DMS79 treated with DMSO at 0.1 percent for 48 hours (cell line): Measurements from ENCODE around the gene MYO1C.
A peak's percentile ranks its signal among the peaks of the same experiment; 100 is the strongest.

Experiments
- DNase-seq: peaks from one replicate; lab custom pipeline; 2025; lab: John Stamatoyannopoulos, UW

MYO1C gene

DNA sequence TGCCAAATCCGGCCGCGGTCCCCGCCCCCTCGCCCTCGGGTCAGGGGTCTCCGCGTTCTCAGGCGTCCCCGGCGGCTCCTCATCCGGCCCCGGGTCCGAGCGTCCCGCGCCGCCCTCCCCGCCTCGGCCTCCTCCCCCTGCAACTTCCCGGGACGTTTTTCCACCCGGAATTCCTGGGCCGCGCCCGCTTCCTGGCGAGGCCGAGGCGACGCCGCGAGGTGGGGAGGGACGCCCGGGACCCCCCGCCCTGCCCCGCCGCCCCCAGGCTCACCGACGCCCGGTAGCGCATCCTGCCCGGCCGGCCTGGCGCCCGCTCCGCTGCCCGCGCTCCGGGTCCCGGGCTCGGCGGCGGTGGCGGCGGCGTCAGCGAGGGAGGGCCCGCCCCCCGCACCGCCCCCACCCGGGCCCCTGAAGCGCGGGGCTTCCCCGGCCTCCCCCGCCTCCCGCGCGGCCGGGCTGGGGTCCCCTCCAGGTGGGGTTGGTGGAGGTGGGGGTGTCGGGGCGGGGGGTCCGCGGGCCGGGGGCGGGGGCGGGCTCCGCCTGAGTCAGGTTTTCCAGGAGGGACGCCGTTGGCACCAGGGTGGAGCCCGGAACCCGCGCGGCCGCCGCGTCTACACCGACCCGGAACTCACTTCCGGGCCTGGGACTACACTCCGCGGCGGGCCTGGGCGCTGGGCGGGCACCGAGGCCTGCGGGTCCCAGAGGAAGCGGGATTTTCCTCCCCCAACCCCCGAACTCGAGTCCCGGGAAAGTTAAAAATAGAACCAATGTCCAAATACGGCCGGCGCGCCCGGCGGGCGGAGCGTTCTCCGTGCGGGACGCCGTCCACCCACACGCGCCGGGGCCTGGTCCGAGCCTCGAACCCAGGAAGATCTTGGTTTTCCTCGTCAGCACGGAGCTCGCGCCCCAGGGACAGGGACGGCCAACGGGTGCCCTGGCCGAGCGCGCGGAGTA lies 6.8 kb downstream of the MYO1C start:
- DNase-seq = no peak

DNA sequence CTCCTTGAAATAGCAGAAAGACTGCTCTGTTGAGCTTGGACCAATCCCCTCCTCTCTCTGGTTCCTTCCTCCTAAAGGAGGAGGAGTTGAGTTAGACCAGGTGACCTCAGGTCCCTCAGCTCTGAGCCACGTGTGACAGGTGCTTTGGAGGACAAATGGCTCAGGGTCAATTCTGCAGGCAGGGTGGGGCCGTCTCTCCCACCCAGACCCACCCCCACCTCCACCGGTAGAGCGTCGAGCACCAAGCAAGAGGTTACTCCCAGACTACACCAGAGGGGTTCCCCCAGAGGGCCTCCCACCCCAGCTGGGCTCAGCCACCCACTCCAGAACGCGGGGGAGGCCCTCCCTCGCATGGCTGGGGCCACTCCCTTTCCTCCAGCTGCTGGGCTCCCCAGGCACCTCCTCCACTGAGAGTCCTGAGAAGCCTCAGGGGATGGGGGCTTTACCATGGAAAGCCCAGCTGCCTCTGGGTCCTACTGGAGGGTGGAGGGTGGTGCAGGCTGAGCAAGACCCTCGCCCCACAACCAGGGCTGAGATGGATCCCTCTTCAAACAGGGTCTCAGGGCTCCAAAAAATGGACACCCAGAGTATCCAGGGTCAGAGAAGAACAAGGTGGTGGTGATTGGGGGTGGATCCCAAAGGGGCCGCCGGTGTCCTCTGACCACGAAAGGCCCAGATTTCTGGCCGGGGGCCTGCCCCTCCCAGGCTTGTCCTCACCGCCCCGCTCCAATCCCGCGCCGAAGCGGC lies 7.6 kb downstream of the MYO1C start:
- DNase-seq = peak; percentile 38

DNA sequence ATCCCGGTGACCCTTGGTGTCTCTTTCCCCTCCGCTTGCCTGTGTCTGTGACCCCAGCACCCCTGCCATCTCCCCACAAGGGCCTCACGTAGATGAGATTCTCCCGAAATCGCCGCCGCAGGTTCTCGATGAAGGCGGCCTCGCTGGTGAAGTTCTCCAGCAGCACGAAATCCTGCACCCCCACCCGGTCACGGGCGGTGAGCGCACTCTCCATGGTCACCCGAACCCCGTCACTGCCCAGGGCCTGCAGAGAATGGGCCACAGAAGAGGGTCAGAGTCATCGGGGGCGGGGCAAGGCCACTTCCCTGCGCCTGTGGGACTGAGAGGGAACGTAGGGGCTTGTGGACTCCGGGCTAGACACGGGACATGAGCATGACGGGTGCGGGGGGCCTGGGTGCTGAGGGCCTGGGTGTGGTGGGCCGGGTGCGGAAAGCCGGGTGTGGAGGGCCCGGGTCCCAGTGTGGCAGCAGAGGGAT lies 8.4 kb downstream of the MYO1C start:
- no peak for DNase-seq

DNA sequence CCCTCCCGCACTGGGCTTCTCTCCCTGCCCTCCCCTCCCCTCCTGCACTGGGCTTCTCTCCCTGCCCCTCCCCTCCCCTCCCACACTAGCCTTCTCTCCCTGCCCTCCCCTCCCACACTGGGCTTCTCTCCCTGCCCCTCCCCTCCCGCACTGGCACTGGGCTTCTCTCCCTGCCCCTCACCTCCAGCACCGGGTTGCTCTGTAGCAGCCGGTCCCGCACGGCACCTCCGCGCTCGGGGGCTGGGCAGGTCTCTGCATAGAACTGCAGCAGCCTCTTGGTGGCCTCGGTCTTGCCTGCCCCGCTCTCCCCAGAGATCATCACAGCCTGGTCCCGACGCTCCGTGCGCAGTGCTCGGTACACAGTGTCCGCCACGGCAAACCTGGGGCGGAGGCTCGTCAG lies 9.8 kb downstream of the MYO1C start:
- no peak for DNase-seq

DNA sequence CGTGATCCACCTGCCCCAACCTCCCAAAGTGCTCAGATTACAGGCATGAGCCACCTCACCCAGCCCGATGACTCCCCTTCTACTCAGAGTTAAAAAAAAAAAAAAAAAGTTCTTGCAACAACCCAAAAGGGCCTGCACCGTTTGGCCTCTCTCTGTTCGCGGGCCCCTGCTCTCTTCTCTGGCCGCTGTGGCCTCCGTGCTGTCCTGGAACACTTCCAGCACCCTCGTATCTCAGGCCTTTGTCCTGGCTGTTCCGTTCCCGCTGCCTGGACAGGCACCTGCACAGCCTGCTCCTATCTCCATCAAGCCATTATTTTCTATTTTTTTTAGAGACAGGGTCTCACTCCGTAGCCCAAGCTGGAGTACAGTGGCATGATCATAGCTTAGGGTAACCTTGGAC lies 10.8 kb downstream of the MYO1C start:
- no peak for DNase-seq

DNA sequence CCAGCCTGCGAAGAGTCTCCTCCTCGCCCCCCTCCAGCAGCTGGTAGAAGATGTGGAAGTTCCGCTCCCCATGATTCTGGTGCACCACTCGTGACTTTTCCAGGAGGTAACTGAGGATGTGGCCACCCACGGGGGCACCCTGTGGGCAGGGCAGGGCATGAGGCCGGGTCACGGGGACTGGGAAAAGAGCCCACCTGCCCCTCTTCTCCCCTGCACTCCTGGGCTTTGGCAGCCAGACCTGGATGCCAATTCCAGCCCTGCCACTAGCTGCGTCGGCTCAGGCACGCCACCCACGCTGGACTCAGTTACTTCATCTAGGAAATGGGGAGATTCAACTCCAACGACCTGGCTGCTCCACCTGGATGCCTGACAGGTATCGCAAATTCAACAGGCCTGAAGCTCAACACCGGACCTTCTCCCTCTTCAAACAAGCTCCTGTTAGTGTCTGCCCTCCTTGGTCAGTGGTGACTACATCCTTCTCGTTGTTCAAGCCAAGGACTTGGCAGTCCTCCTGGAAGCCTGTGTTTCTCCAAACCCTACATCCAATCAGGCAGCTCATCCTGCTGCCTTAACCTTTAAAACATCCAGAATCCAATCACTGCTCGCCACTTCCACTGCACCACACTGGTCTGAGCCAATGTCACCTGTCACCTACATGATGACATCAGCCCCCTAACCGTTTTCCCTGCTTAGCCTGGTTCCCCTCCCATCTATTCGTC lies 11.6 kb downstream of the MYO1C start:
- no peak for DNase-seq

DNA sequence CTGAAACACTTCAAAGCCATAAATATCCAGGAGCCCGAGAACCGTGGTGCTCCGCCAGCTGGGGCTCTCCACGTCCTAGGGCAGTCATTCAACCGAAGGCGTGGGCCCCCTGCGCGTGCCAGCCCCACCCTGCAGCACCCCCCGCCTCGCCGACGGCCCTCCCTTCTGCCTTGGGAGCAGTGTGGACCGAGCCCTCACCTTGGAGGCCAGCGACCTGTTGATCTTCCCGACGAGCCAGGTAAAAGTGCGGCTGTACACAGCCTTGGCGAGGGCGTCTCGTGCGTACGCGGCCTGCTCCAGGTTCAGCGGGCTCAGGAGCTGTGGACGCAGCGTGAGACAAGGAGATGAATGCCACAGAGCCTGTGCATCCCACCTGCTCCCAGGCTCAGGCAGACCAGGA lies 14.1 kb downstream of the MYO1C start:
- DNase-seq = no peak

DNA sequence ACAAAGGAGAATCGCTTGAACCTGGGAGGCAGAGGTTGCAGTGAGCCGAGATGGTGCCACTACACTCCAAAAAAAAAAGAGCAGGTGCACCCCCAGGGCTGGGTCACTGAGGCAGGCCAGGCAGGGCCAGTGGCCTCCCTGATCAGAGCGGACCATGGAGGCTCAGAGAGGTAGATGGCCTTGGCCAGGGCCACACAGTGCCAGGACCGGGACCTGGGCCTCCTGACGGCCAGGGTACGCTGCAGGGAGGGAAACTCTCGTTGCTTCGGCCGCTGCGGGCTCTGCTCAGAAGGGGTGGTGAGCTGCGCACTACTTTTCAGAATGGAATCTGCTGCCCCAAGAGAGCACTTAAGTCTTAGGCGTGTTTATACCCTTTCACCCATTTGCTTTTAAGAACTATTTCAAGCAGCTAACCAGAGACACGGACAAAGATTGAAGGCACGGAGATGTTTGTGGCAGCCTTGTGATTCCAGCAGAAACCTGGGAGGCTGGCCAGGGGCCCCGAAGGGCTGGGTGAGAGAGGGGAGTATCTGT lies 17.1 kb downstream of the MYO1C start:
- no peak for DNase-seq

DNA sequence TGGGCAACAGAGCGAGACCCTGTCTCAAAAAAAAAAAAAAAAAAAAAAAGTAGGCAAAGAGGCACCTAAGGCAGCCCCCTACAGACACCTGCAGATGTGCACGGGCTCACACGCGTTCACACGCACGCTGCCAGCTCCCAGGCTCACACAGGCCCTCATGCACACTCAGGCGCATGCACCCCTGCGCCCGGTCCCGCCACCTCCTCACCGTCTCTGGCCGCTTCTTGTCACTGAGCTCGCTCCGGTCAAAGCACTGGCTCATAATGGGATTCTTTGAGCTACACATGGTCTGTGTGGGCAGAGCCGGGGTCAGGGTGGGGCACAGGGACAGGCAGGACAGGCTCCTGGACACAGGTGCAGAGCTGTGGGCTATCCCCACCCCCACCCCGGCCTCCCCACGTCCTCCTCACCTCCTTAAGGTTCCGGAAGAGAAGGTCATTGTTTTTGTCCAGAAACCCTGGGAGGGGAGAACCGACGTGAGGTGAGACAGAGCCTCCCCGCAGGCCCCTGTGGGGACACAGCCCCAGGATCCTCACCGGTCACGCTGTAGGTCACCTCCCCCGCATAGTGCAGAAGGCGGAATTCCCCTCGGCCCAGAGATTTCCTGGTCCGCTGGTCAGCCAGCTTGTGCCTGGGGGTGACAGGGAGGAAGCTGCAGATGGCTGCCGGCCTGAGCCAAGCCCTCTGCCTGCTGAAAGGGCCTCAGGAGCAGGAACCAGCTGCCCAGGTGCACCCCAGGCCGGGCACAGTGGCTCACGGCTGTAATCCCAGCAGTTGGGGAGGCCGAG lies 17.9 kb downstream of the MYO1C start:
- DNase-seq = no peak

DNA sequence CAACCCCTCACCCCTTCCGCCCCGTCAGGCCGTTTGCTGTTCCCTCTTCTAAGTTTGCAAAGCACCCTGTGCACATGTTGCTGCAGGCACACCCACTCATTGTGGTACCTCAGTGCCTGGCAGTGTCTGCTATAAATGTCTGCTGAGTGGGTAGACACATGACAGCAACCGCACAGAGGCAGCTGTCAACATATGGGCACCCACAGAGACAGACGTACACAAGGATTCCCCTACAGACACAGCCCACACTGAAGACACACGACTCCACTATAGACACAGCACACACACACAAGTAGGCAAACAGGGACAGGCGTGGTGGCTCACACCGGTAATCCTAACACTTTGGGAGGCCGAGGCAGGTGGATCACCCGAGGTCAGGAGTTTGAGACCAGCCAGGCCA lies 18.6 kb downstream of the MYO1C start:
- DNase-seq = no peak

DNA sequence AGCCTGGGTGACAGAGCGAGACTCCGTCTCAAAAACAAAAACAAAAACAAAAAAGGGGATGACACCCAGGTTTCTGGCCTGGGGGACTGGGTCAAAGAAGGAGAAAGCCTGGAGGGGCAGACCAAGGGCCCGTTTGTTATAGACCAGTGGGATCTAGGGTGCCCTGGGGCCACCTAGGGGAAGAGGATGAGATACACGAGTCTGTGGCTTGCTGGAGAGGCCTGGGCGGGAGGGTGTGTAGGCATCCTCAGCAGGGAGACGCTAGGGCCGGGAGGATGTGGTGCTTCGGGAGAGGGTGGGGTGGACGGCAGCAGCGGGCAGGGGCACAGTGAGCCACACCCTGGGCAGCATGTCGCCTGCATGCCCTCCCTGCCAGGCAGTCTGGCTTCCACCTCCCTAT lies 19.3 kb downstream of the MYO1C start:
- no peak for DNase-seq

DNA sequence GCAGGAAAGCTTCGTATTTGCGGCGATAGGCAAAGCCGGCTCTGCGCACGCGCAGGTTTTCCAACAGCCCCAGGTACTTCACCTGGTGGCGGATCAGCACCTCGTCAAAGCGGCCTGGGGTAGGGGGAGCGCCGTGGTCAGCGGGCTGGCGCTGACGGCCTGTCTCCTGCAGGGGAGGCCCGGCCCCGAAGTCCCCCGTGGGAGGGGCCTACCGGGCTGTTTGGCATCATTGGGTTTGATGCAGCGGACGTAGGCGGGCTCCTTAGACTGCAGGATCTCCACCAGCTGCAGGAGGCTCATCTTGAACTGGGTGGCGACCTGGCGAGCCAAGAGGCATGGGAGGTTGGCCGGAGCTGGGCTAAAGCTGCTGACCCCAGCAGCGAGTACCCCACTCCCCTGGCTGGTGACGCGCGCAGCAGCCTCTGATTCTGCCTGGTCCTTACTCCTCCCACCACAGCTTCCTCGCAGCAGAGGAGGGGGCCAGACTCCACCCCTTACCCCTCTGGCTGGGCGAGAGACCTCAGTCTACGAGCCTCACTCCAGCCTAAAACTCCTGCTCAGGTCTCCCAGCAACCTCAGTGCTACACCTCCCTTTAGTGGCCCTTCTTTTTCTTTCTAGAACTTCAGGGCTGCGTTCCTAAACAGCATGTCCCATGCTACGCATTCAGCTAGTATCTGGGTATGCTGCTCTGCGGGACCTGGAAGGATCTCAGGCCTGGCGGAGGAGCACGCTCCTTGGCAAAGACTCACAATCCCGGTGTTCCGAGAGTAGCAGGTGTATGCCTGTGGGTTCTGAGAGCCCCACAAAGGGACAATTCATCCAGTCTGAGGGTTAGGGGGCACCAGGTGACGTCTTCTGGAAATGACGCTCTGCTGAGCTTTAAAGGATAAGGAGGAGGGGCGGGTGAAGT lies 20.3 kb downstream of the MYO1C start:
- DNase-seq = peak; percentile 34

DNA sequence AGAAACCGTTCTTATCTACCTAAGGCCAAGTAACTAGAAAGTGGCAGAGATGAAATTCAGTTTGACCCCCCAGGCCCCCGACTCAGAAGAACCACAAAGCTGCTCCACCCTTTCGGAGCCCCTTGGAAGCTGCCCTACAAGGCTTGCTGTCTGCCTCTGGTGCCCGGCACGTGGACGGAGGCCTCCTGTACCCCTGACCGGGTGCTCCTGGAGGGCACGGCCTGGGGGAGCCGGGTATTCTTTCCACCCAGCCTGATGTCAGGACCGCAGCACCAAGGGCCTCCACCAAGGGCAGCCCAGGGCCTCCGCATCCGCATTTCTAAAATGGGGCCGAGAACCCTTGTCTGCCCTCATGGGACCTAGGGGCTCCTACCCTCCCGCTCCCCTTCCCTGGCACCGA lies 21.0 kb downstream of the MYO1C start:
- no peak for DNase-seq

DNA sequence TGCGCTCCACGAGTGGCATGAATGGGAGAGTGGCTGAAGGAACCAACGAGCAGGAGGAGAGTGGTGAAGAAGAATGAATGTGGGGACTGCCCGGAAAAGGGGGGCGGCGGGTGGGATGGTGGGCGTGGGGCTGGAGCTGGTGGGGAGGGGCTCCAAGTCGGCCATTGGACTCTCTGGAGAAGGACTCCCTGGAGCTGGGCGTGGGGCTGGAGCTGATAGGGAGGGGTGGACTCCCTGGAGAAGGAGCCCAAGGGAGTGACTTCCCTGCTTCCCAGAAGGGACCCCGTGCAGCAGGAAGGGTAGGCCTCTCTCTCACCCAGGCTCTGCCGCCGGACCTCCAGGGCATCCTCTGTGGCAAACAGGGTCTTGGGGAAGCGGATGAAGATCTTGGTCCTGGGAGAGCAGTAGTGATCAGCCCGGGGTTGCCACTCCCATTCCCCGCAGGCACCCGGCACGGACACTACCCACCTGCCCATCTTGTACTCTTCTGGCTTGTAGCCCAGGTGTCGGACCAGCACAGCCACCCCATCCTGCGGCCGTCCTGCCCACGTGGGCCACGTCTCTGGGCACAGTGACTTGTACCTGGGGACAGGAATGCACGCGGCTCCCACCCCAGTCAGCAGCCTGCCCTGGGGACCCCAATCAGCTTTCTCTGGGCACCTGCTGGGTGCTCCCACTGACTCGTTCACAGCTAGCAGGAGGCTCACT lies 21.6 kb downstream of the MYO1C start:
- no peak for DNase-seq

DNA sequence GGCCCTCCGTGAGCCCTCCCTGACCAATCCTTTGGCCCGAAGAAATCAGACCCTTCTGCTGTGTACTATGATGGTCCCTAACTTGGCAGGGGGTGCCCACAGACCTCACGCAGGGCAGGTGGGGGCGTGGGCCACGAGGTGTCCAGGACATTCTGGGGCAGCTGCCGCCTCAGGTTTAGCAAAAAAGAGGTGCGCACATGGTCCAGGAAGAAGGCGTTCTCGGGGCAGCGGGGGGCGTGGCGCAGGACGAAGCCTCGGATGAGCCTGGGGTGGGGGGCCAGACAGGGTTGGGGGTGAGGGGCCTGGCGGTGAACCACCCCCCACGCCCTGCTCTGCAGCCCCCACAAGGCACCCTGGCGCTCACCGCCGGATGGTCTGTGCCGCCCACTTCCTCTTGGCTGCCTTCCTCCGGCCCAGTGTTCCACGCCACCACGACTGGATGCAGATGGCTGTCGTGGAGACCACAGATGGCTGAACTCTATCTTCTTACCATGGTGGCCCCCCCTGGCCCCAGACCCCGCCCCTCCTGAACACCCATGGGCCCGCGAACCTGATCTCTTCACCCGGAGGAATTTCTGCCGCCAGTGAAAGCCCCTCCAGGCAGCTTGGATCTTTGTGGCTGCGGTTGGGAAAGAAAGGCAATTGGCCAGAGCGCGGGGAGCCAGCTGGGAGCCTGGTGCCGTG lies 22.3 kb downstream of the MYO1C start:
- no peak for DNase-seq

DNA sequence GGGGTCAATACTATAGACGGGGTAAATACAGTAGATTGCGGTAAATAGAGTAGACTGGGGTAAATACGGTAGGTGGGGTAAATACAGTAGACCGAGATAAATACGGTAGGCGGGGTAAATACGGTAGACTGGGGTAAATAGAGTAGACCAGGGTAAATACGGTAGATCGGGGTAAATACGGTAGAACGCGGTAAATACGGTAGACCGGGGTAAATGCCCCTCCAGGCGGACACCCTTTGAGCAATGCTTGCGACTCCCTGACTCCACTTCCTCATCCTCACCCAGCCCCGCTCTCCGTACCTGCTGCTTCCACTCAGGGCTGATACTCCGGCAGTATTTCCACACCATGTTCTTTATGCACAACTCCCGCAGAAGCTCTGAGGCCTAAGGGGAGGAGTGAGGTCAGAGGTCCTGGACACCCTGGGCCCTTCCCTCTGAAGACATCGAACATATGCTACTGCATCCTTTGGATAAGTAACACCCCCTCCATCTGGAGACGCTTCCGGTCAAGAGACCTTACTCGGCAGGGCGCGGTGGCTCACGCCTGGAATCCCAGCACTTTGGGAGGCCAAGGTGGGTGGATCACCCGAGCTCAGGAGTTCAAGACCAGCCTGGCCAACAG lies 23.1 kb downstream of the MYO1C start:
- no peak for DNase-seq

DNA sequence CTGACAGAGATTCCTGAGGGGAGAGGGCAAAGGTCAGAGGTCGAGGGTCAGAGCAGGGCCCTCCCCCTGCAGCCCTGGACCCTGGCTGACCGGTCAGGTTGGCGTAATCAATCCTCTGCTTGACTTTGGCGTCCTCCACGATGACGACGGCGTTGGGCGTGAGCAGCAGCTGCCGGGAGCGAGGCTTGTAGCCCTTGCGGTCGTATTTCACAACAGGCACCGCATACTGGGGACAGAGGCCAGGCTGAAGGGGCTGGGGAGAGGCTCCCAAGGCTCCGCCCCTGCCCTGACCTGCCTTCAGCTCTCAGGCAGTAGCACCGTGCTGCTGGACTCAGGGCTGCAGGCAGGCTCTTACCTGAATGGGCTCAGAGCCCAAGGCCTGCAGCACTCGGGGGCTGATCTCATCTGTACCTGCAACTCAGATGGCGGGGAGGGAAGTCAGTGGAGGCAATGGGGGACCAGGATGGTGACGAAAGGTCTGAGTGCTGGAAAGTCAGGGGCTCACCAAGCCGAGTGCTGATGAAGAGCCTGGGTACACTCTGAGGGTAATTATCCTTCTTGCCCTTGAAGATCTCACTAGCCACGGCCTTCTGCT lies 24.5 kb downstream of the MYO1C start:
- no peak for DNase-seq

DNA sequence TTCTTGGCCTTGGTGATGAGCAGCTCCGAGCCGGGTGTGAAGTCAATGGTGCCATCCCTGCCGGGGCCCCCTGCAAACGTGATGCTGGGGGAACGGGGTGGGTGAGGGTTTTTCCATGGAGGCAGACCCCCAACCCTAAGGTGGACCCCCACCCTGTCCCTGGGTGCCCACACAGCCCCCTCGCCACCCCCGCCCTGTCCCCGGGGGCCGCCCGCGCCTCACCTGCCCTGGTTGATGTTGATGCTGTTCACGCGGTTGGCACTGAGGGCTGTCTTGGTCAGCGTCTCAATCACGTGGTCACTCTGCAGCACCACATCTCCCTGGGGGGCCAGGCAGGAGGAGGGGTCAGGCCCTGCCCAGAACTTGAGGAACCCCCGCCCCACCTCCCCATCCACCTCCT lies 25.2 kb downstream of the MYO1C start:
- DNase-seq = no peak
